T47D (cell line): ENCODE measurements around the gene SENP1.
A peak's percentile ranks its signal among the peaks of the same experiment; 100 is the strongest.

Experiments
- DNase-seq, 2 experiments: peaks; one replicate each; pipeline versions ENCODE4 v3.0.0 to v3.0.0-alpha.2; 2011 to 2012; ENCODE audit warnings: low read depth in 1 of 2, low spot score in 1 of 2
- JUND ChIP-seq: IDR thresholded peaks from 2 replicates; pipeline ENCODE4 v1.6.1; 2012; ENCODE audit warnings: low read depth
- in situ Hi-C: cut with HindIII; loops from 2 replicates; pipeline ENCODE4 v1.10.0; 2016; ENCODE audit warnings: low sequenced_read_pairs, low pct_unique_long_range_greater_than_20kb

SENP1 gene

DNA sequence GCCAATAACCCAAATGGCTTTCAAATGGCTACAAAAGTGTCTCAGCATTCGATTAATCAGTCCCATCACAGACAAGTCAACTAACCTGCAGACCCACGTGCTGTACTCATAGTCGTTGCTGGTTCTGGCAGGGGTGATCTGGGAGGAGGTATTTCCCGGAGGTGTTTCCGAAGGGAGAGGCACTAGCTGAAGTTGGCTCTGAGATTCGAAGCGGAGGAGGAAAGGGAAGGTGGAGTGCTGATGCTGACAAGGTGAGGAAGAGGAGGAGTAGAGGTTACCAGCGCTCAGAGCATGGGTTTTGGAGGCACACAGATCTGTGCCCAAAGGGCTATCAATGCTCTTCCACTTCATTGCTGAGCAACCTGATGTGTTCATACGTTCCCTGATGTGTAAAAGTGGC is 81.1 kb downstream of the SENP1 start:
- TF ChIP-seq JUND = no peak

DNA sequence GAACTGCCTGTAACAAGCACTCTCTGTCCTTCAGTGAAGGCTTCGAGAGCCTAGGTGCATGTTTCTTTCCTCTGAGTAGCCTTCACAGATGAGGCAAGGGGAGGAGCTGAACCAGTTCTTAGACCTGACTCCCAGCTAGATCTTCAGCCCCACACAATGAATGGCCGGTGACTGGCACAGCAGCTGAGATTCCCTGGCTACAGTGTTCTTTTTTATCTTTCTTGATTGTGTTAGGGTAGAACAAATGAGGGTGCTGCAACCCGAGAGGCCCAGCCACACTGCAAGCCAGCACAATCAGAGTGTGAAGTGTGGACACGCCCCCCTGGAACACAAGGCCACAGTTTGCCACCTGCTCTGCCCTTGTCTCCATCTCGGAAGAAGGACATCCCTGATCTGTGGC is 82.5 kb downstream of the SENP1 start:
- in situ Hi-C loops = no loop called here
- DNase-seq = no peak
- no peak for TF ChIP-seq JUND

More for the DNA sequence above, 81.1 kb downstream of the SENP1 start:
- in situ Hi-C loops = no loop called here
- no peak for DNase-seq

DNA sequence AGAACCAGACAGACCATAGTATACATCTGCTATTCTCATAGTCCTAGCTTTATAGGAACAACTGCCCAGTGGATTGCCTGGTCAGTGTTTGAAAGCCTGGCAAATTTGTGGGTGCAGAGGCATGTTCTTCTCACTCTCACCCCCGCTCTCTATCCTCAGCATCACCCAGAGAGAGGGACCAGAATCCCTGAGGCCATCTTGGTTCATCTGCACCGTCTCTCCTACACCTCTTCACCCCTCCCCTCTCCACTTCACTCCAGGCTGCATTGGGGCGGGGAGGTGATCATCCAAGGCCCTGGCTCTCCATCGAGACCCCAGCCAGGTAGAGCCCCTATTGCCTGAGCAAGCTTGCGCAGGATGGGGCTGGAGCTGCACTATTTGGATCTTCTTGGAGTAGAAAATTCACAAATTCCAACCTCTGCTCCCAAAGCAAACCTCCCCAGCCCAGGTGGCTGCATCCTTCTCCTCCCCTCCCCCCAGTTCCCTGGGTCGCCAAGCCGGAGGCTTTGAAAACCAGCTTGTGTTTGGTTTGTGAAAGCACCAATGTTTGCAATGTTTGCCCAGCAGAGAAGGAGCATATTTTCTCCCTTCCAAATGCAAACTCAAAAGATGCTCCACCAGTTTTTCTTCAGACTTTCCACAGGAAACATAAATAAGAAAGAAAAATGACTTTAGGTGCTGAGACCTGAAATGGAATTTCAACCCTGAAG is 83.0 kb downstream of the SENP1 start:
- DNase-seq = peak; percentile 62 to 98
- in situ Hi-C loops = no loop called here
- TF ChIP-seq JUND = no peak; the same call in 1 of the 2 replicates

DNA sequence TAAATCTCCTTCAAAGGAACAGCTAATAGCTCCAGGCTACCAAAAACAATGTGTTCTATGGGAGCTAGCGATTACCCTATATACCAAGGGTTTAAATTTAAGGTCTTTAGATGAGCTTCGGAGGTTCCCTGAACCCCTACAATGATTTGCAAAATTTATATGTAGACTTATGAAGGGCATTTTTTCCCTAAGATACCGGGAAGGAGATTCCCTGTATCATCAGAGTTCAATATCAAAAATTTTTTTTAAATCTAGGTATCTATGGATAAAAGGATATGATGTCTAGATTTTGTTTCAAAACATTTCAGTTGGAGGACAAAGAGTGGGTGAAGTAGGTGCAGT is 83.7 kb downstream of the SENP1 start:
- no peak for DNase-seq
- no peak for TF ChIP-seq JUND
- in situ Hi-C loops = no loop called here

DNA sequence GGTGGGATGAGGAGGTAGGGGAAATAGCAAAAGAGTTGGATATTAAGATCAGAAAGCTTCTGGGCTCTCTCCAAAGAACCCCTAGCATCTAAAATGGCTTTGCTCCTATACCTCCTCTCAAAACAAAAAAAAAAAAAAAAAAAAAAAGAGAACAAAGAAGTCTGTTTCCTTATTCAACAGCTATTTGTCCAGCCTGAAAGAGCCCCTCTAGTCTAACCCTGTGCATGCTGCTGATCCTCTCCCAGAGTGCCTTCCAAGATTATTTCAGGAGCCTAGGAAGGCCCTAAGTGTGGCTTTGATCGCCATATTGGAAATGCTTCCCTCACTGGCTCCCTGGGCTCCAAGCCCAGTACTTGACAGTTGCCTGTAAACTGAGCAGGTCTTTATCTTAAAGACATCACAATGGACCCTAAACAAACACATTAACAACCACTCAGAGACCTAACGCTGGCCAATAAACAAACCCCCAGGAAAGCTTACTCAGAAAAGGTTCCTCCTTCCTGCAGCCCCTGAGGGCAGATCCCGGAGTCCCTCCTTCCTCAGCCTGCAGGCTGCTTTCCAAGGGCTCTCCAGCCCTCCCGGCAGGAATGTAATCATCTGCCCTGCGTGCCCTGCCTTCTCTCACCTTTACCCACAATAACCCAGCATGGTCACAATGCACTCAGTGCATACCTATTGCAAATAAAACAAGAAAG is 84.2 kb downstream of the SENP1 start:
- DNase-seq = peak; percentile 72 to 96
- in situ Hi-C loops = no loop called here
- peak; percentile 92 for TF ChIP-seq JUND

DNA sequence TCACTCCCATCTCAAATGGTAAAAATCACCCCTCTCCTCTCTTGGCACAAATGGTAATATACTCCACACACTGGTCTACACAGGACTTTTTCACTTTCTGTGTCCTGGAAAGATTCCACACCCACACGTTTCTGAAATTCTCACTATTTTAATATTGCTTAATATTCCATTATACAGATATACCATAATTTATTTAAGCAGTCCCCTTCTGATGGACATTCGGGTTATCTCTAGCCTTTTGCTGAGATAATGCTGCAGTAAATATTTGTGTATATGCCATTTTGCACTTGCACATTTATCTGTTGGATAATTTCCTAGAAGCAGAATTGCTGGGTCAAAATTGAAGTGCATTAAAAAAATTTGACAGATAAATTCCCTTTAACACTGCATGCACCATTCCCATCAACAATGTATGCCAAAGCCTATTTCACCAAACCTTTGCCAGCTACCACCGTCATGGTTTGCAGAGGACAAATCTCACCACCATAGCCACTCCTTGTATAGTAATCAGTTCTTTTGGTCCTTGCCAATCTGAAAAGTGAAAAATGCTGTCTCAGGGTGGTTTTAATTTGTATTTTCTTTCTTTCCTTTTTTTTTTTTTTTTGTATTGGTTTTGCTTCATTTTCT is 86.1 kb downstream of the SENP1 start:
- no peak for DNase-seq
- no peak for TF ChIP-seq JUND
- in situ Hi-C loops = no loop called here

DNA sequence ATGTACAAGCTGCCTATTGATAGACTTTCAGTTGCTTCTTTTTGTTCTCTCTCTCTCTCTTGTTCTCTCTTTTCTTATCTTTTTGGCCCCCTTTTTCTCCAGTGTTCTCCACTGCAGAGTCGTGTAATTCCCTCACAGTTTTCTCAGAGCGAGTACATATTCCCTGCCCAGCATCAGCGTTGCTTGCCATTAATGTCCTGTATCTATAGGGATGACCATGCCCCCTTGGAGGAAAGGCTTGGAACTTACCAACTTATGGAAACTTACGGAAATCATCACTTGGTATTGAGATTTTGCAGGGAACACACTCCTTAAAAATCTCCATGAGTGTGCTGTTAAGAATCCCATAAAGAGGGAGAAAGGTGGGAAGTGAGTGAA is 87.3 kb downstream of the SENP1 start:
- no peak for TF ChIP-seq JUND
- no peak for DNase-seq
- in situ Hi-C loops = no loop called here

DNA sequence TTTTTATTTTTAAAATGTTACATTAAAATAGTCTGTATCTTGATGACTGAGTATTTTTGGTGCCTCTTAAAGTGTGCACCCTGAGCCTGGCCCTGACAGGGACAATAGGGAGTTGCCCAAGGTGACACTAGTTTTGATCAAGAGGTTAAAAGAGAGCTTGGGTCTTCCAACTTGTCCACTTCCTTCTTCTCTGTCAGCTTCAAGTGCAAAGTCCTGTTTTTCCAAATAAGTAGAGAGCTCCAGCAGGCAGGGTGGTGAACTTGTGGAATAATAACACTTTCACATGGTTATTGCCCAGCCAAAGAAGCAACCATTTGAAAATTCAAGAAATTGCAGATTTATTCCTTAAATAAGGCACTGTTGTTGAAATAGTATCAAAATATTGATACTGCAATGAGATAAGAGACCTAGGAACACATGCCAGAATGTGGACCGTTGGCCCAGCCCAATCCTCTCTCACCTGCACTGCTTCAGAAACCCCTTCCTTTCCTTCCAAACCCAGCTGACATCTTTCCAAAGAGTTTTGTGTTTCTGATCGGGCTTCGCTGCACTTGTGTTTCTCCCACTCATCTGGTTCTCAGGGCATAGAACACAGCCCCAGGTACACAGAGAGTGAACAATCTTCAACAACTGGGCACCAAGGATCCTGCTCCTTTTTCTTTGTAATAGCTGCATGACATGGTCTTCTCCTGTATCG is 87.8 kb downstream of the SENP1 start:
- TF ChIP-seq JUND = no peak
- DNase-seq = no peak
- in situ Hi-C loops = no loop called here

GRCh38 chr12:48017496-48017895 is 88.4 kb downstream of the SENP1 start:
- DNase-seq = no peak
- in situ Hi-C loops = no loop called here
- TF ChIP-seq JUND = no peak

DNA sequence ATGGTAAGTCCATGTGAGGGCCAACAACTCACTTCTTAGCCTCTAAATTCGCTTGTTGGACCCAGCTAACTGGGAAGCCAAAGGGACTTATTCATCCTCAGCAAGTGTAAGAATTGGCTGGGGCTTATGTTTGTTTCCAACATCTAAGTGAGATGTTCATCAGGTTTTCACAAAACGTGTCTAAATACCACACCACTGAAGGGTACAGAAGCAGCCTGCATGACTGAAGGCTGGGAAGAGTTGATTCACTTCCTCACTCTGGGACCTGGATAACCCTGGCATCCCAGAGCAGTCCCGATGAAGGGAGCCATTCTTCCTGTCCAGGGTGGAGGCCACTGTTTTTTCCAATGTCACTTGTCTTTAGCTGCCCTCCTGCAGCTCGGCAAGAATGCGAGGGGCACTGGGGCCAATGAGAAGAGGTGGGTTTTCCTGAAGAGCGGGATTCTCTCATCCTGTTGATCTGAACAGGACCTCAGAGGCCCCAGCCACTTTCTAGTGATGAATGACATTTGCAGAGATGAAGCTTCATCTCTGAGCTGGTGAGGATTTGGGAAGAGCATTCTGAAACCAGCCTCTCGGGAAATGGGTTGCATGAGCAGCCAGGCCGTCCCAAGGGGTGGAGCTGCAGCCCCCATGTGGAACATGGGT is 89.4 kb downstream of the SENP1 start:
- no peak for DNase-seq
- TF ChIP-seq JUND = no peak
- in situ Hi-C loops = no loop called here

- in situ Hi-C loops = no loop called here
- no peak for TF ChIP-seq JUND
Observed at GRCh38 chr12:48015954-48016353, 89.9 kb downstream of the SENP1 start.

GRCh38 chr12:48015129-48015528 is 90.8 kb downstream of the SENP1 start:
- DNase-seq = no peak
- TF ChIP-seq JUND = no peak
- in situ Hi-C loops = no loop called here

More at GRCh38 chr12:48015954-48016353, 89.9 kb downstream of the SENP1 start:
- no peak for DNase-seq
